NCI-H2227 (cell line): ENCODE results near the gene INTS6.

ENCODE experiments used
- DNase-seq: peaks from one replicate; lab custom pipeline; 2025; ENCODE audit not compliant: unreplicated experiment; lab: John Stamatoyannopoulos, UW

Gene INTS6

GRCh38 chr13:51452361-51453206 is at the start of gene INTS6:
Gene INTS6 (minus strand): TSS chr13:51453036. CDS start chr13:51452525, 511 bp downstream.
- DNase-seq: peak; percentile 98

GRCh38 chr13:51502153-51502651 is 49.4 kb upstream of the INTS6 start:
- DNase-seq: no peak

- DNase-seq: no peak
Measured at GRCh38 chr13:51501592-51502152, 48.8 kb upstream of the INTS6 start.

- no peak for DNase-seq
Measured at GRCh38 chr13:51501096-51501495, 48.3 kb upstream of the INTS6 start.

GRCh38 chr13:51500687-51501086 is 47.9 kb upstream of the INTS6 start:
- no peak for DNase-seq

- no peak for DNase-seq
Measured at GRCh38 chr13:51499841-51500240, 47.0 kb upstream of the INTS6 start.

- DNase-seq: no peak
Measured at GRCh38 chr13:51495316-51495715, 42.5 kb upstream of the INTS6 start.

GRCh38 chr13:51494156-51494555 is 41.3 kb upstream of the INTS6 start:
- DNase-seq: no peak

GRCh38 chr13:51488212-51488611 is 35.4 kb upstream of the INTS6 start:
- no peak for DNase-seq

GRCh38 chr13:51481656-51482055 is 28.8 kb upstream of the INTS6 start:
- no peak for DNase-seq

- no peak for DNase-seq
Measured at GRCh38 chr13:51479199-51479523, 26.3 kb upstream of the INTS6 start.

GRCh38 chr13:51478418-51479198 is 25.8 kb upstream of the INTS6 start:
- no peak for DNase-seq

GRCh38 chr13:51477653-51478324 is 25.0 kb upstream of the INTS6 start:
- DNase-seq: no peak

GRCh38 chr13:51477149-51477548 is 24.3 kb upstream of the INTS6 start:
- DNase-seq: no peak

GRCh38 chr13:51475727-51476501 is 23.1 kb upstream of the INTS6 start:
- DNase-seq: no peak

GRCh38 chr13:51469790-51470189 is 17.0 kb upstream of the INTS6 start:
- no peak for DNase-seq

GRCh38 chr13:51467730-51468129 is 14.9 kb upstream of the INTS6 start:
- no peak for DNase-seq

GRCh38 chr13:51465124-51465523 is 12.3 kb upstream of the INTS6 start:
- DNase-seq: no peak

GRCh38 chr13:51457086-51457815 is 4.4 kb upstream of the INTS6 start:
- DNase-seq: no peak

GRCh38 chr13:51456510-51456909 is 3.7 kb upstream of the INTS6 start:
- no peak for DNase-seq
